Measurements from ENCODE around the gene C10orf88.

Gene C10orf88

DNA sequence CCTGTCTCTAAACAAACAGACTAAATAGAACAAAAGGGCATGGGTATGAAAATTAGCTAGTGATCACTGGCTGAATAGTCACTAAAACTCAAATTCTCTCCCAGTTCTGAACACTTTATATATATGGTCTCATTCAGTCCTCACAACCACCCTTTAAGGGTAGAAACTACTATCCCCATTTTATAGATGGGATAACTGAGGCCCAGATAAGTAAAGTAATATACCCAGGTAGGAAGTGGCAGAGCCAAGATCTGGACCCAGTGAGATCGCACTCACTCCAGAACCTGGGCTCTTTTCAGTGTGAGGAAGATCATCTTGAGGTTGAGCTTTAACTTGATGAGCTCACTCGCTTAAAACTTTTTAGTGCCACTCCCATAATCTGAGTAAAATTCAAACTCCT is 30.7 kb upstream of the C10orf88 start:
- TF ChIP-seq, protein P1, sequence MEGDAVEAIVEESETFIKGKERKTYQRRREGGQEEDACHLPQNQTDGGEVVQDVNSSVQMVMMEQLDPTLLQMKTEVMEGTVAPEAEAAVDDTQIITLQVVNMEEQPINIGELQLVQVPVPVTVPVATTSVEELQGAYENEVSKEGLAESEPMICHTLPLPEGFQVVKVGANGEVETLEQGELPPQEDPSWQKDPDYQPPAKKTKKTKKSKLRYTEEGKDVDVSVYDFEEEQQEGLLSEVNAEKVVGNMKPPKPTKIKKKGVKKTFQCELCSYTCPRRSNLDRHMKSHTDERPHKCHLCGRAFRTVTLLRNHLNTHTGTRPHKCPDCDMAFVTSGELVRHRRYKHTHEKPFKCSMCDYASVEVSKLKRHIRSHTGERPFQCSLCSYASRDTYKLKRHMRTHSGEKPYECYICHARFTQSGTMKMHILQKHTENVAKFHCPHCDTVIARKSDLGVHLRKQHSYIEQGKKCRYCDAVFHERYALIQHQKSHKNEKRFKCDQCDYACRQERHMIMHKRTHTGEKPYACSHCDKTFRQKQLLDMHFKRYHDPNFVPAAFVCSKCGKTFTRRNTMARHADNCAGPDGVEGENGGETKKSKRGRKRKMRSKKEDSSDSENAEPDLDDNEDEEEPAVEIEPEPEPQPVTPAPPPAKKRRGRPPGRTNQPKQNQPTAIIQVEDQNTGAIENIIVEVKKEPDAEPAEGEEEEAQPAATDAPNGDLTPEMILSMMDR (conservative IDR thresholded peaks at IDR 0.05; ENCODE audit: low read depth, low read length), result no peak
- no peak for DNase-seq (ENCODE audit: low read depth)
- H3K4me3 ChIP-seq (ENCODE audit: low read depth, low read length), result no peak overlapping the region

- TF ChIP-seq, protein P1 (conservative IDR thresholded peaks at IDR 0.05; ENCODE audit: low read depth, low read length), result no peak
- no peak for DNase-seq (ENCODE audit: low read depth)
- no peak overlapping the region for H3K4me3 ChIP-seq (ENCODE audit: low read depth, low read length)
These were observed 29.9 kb upstream of the C10orf88 start for GRCh38 chr10:122983898-122984297.

GRCh38 chr10:122981066-122981464 is 27.0 kb upstream of the C10orf88 start:
- H3K4me3 ChIP-seq (ENCODE audit: low read depth, low read length), result peak overlapping the region; percentile 89
- TF ChIP-seq, protein P1 (conservative IDR thresholded peaks at IDR 0.05; ENCODE audit: low read depth, low read length), result peak; percentile 64
- DNase-seq (ENCODE audit: low read depth), result peak; percentile 77

DNA sequence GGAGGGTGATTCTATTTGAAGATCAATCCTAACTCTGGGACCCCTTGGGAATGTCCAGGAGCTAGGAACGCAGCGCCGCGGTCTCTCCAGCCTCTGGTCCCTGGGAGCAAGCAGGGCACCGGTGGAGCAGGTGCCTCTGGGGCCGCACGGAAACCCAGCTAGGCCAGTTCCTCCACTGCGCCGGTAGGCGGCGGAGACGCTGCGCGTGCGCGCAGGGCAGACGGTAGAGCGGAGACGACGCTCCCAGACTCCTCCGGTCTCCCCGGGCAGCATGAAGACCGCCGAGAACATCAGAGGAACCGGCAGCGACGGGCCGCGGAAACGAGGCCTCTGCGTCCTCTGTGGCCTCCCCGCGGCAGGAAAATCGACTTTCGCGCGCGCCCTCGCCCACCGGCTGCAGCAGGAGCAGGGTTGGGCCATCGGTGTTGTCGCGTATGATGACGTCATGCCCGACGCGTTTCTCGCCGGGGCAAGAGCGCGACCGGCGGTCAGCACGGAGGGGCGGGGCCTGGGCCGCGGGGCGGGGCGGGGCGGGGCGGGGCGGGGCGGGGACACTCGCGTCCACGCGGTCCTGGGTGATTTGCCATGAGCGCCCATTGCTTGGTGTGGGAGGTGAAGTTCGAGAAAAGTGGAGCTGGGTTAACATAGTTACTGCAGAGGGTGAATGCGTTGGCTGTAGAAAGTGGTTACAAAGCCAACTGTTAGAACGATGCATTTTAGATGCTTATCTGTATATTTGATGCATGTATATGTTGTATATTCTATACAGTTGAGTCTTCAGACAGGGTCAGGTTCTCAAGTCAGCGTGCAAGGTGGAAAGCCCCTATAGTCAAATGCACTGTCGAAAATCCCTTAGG is 26.4 kb upstream of the C10orf88 start, which contains the start of gene PSTK:
Gene PSTK (plus strand): TSS at position 193 of the 857 bp plus-strand sequence. CDS start 79 bp downstream, at position 272.
- TF ChIP-seq, protein P1 (conservative IDR thresholded peaks at IDR 0.05; ENCODE audit: low read depth, low read length), result peak; percentile 95
- peak; percentile 94 for DNase-seq (ENCODE audit: low read depth)
- peak within 1 kb of the TSS; percentile 89 for H3K4me3 ChIP-seq (ENCODE audit: low read depth, low read length)

DNA sequence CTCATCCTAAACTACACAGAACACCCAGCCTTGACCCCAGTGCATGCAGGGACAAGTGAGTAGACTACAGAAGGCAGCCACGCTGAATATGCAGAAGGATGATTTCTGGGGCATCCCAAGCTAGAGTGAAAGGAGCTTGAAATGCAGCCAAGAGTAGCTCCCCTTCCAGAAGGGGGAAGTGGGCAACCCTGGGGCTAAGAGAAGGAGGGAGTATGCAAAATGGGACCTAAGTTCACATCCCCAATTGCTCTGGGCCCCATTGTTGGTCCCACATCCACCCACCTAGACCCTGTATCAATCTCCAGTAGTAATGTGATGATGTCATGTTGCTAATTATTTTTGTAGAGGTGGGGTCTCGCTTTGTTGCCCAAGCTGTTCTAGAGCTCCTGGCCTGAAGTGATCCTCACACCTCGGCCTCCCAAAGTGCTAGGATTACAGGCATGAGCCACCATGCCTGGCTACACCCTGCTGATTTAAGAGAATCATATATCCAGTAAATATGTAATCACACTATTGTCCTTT is 20.6 kb upstream of the C10orf88 start:
- no peak overlapping the region for H3K4me3 ChIP-seq (ENCODE audit: low read depth, low read length)
- TF ChIP-seq, protein P1 (conservative IDR thresholded peaks at IDR 0.05; ENCODE audit: low read depth, low read length), result no peak
- no peak for DNase-seq (ENCODE audit: low read depth)

DNA sequence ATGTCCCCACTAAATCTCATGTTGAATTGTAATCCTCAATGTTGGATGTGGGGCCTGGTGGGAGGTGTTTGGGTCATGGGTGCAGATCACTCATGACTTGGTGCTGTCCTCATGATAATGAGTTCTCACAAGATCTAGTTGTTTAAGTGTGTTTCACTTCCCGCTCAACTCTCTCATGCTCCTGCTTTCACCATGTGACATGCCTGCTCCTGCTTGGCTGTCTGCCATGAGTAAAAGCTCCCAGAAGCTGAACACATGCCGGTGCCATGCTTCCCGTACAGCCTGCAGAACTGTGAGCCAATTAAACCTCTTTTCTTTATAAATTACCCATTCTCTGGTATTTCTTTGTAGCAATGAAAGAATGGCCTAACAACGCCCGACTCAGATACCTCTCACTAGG is 20.0 kb upstream of the C10orf88 start:
- TF ChIP-seq, protein P1 (conservative IDR thresholded peaks at IDR 0.05; ENCODE audit: low read depth, low read length), result no peak
- H3K4me3 ChIP-seq (ENCODE audit: low read depth, low read length), result no peak overlapping the region
- peak; percentile 32 for DNase-seq (ENCODE audit: low read depth)

All from choroid plexus epithelial cell (primary cell).